NB4 (cell line): ENCODE results near the gene RARB.
A peak's percentile ranks its signal among the peaks of the same experiment; 100 is the strongest.

Source experiments
- DNase-seq: peaks from one replicate; pipeline ENCODE4 v3.0.0; 2010; ENCODE audit warnings: low read depth
- H3K4me3 ChIP-seq: one replicate; pipeline ENCODE4 v1.5.1; 2011; ENCODE audit warnings: mild to moderate bottlenecking, low read depth, low read length, moderate library complexity
- CTCF ChIP-seq: IDR thresholded peaks from one replicate; pipeline ENCODE4 v1.5.1; 2012; ENCODE audit warnings: low read depth, low read length
- MAX ChIP-seq: IDR thresholded peaks from 2 replicates; pipeline ENCODE4 v1.6.1; 2011; ENCODE audit warnings: low read depth, low read length
- MYC ChIP-seq: IDR thresholded peaks from 2 replicates; pipeline ENCODE4 v1.6.1; 2011; ENCODE audit warnings: low read depth, low read length
- POLR2A ChIP-seq: IDR thresholded peaks from 2 replicates; pipeline ENCODE4 v1.6.1; 2011; ENCODE audit warnings: mild to moderate bottlenecking; ENCODE audit not compliant: insufficient read length; ENCODE audit errors: extremely low read depth

Gene RARB

GRCh38 chr3:25424614-25425013 lies 3.4 kb upstream of the RARB start:
- no peak for TF ChIP-seq MAX
- H3K4me3 ChIP-seq: no peak overlapping the region
- DNase-seq: no peak

GRCh38 chr3:25426408-25426807 lies 1.7 kb upstream of the RARB start:
- TF ChIP-seq CTCF (no peak), MAX (no peak), MYC (no peak), POLR2A (no peak)
- DNase-seq: no peak
- H3K4me3 ChIP-seq: no peak overlapping the region

GRCh38 chr3:25427155-25427554 lies 908 bp upstream of the RARB start:
- no peak for TF ChIP-seq POLR2A
- TF ChIP-seq CTCF: no peak
- no peak for TF ChIP-seq MYC
- TF ChIP-seq MAX: no peak
- H3K4me3 ChIP-seq: no peak overlapping the region
- no peak for DNase-seq

- H3K4me3 ChIP-seq: peak overlapping the region; percentile 32
- no peak for TF ChIP-seq CTCF
- TF ChIP-seq MAX: no peak
- TF ChIP-seq POLR2A: no peak
- no peak for TF ChIP-seq MYC
- DNase-seq: no peak
These were observed 511 bp upstream of the RARB start for GRCh38 chr3:25427563-25427941.

GRCh38 chr3:25428789-25429335 lies 799 bp downstream of the RARB start:
- no peak for TF ChIP-seq POLR2A
- no peak overlapping the region for H3K4me3 ChIP-seq
- no peak for DNase-seq

- no peak for DNase-seq
- TF ChIP-seq POLR2A (no peak), MYC (no peak), MAX (no peak), CTCF (no peak)
- H3K4me3 ChIP-seq: no peak overlapping the region
These were observed 1.6 kb downstream of the RARB start for GRCh38 chr3:25429361-25430286.
